ENCODE data around the gene HK3. TPM values are rescaled to one million over a fixed set of nuclear protein-coding genes. Genes with fewer than 3 reads are reported as not detected.

HK3 gene
- total RNA-seq, 1 experiment from 2014 or later, result not detected

DNA sequence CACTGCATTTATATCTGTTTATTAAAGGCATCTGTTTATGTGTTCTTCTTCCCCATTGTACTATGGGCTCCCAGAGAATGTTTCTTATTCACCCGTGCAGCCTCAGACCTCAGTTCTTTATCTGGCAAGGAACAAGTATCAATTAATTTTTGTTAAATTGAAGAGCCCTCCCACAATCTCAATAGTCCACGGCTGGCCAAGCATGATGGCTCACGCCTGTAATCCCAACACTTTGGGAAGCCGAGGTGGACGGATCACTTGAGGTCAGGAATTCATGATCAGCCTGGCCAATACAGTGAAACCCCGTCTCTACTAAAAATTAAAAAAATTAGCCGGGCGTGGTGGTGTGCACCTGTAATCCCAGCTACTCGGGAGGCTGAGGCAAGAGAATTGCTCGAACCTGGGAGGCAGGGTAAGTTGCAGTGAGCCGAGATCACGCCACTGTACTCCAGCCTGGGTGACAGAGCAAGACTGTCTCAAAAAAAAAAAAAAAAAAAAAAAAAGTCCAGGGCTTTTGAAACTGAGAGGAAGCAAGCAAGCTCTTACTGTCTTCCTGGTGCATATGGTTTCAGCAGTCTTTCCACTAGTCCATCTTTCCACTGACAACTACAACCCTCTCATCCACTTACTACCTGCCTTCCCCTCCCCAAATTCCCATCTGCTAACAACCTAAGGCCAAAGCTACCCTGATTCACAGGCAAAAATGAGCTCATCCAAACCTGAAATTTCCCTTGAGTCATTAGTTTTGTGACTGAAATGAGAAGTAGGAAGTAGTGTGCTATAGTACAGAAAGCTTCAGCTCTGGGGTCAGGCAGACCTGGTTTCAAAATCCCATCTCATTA lies 2.3 kb upstream of the HK3 start:
- Histone ChIP-seq H3K4me3 (ENCODE audit: low read length) (no peak overlapping the region), H3K27me3 (ENCODE audit: low read length) (no peaks in the 10 kb centered on the region), H4K20me1 (ENCODE audit: low read length) (no peaks in the 10 kb centered on the region), H3K9ac (ENCODE audit: low read length) (no peak overlapping the region), H3K4me1 (ENCODE audit: insufficient read depth, low read length) (no peaks in the 10 kb centered on the region), H2AFZ (ENCODE audit: low read length) (no peak overlapping the region), H3F3A (ENCODE audit: low read length, unreplicated experiment) (no peaks in the 10 kb centered on the region), H3K79me2 (ENCODE audit: low read length) (no peaks in the 10 kb centered on the region), H3K27ac (ENCODE audit: low read length) (no peak overlapping the region), H3K36me3 (ENCODE audit: low read depth, low read length) (peaks cover 36% of the 10 kb centered on the region), H3K9me2 (replicated peaks; ENCODE audit: low read length) (no peaks in the 10 kb centered on the region), H3K4me2 (ENCODE audit: low read length) (no peak overlapping the region), H3K9me3 (ENCODE audit: low read length) (no peaks in the 10 kb centered on the region)
- intact Hi-C loops (cut with micrococcal nuclease), result no loop called here
- BruUV-seq (replicated peaks), result TSS peak; percentile 9
- ChIA-PET CTCF (interaction anchor here (0.7 kb wide), 1 partner anchor 241 kb away, joined by 4 read pairs; no protein-coding TSS in a partner anchor), POLR2A (ENCODE audit: unreplicated experiment) (no interaction called here)
- no peak for DNase-seq
- no peak for TF ChIP-seq CTCF (conservative IDR thresholded peaks at IDR 0.05; ENCODE audit: low read depth, low read length)
- no peak for TF ChIP-seq EZH2 (IDR thresholded peaks at IDR 0.05; ENCODE audit: low read length, unreplicated experiment)
- TF ChIP-seq EZH2phosphoT487 (IDR thresholded peaks at IDR 0.05; ENCODE audit: borderline replicate concordance, low read length), result no peak
- no peak for ATAC-seq

DNA sequence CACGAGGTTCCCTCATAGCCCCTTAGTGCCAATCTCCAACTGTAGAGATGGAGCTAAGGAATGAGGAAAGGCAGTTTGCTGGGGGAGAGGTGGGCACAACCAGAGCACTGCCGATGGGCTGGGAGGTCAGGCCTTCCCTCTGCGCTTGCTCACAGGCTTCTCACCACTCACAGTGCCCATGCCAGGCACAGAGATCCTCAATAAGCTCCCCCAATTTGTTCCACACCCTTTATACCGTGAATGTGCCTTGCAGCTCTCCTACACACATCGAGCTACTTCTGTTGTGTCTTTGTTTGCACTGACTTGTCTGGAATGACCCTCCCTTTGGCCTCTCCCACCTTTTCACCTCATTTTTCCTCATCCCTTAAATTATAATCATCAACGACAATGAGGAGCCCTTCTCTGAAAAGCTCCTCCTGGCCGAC lies 1.6 kb upstream of the HK3 start:
- no peaks in the 10 kb centered on the region for H3F3A ChIP-seq (ENCODE audit: low read length, unreplicated experiment)
- TF ChIP-seq CTCF (conservative IDR thresholded peaks at IDR 0.05; ENCODE audit: low read depth, low read length) (no peak), EZH2phosphoT487 (IDR thresholded peaks at IDR 0.05; ENCODE audit: borderline replicate concordance, low read length) (no peak), EZH2 (IDR thresholded peaks at IDR 0.05; ENCODE audit: low read length, unreplicated experiment) (no peak)
- intact Hi-C loops (cut with micrococcal nuclease), result no loop called here
- no peaks in the 10 kb centered on the region for H3K27me3 ChIP-seq (ENCODE audit: low read length)
- no peaks in the 10 kb centered on the region for H3K9me3 ChIP-seq (ENCODE audit: low read length)
- no peak overlapping the region for H3K27ac ChIP-seq (ENCODE audit: low read length)
- H3K4me2 ChIP-seq (ENCODE audit: low read length), result no peak overlapping the region
- BruUV-seq (replicated peaks), result no TSS peak
- no peak for DNase-seq
- no peak overlapping the region for H2AFZ ChIP-seq (ENCODE audit: low read length)
- no peaks in the 10 kb centered on the region for H4K20me1 ChIP-seq (ENCODE audit: low read length)
- H3K4me3 ChIP-seq (ENCODE audit: low read length), result no peak overlapping the region
- H3K9ac ChIP-seq (ENCODE audit: low read length), result no peak overlapping the region
- H3K79me2 ChIP-seq (ENCODE audit: low read length), result no peaks in the 10 kb centered on the region
- H3K4me1 ChIP-seq (ENCODE audit: insufficient read depth, low read length), result no peaks in the 10 kb centered on the region
- no peaks in the 10 kb centered on the region for H3K9me2 ChIP-seq (replicated peaks; ENCODE audit: low read length)
- ChIA-PET CTCF (interaction anchor here (0.7 kb wide), 1 partner anchor 240 kb away, joined by 4 read pairs; no protein-coding TSS in a partner anchor), POLR2A (ENCODE audit: unreplicated experiment) (no interaction called here)
- no peak for ATAC-seq
- peaks cover 29% of the 10 kb centered on the region for H3K36me3 ChIP-seq (ENCODE audit: low read depth, low read length)
